Measurements from ENCODE around the gene AFG1L. TPM values are rescaled to one million over a fixed set of nuclear protein-coding genes. Genes with fewer than 3 reads are reported as not detected.

Gene AFG1L
- total RNA-seq, 1 donor: 4.0 TPM

- peaks cover 35% of the 10 kb centered on the region for H4K20me1 ChIP-seq (ENCODE audit: insufficient read depth, low read length)
These were observed 275.7 kb downstream of the AFG1L start for GRCh38 chr6:108570517-108570916.

GRCh38 chr6:108574457-108575141 is 279.7 kb downstream of the AFG1L start:
- no peak for TF ChIP-seq CTCF (IDR thresholded peaks at IDR 0.05; ENCODE audit: extremely low read depth, low read depth, low read length)
- Histone ChIP-seq H3K79me2 (ENCODE audit: insufficient read depth, low read length) (peaks cover 91% of the 10 kb centered on the region), H3K27ac (ENCODE audit: low read depth, low read length) (no peak overlapping the region), H3K4me3 (ENCODE audit: insufficient read depth, low read length) (no peak overlapping the region), H3K27me3 (ENCODE audit: insufficient read depth, low read length) (no peaks in the 10 kb centered on the region), H2AFZ (ENCODE audit: low read length) (no peak overlapping the region), H3K9me3 (ENCODE audit: low read depth, low read length) (no peaks in the 10 kb centered on the region), H3K4me1 (ENCODE audit: insufficient read depth, low read length) (peaks cover 27% of the 10 kb centered on the region), H3K4me2 (ENCODE audit: insufficient read depth, low read length) (no peak overlapping the region), H3K36me3 (ENCODE audit: insufficient read depth, low read length) (peaks cover 21% of the 10 kb centered on the region), H4K20me1 (ENCODE audit: insufficient read depth, low read length) (peaks cover 38% of the 10 kb centered on the region)
- DNase-seq (ENCODE audit: insufficient read length, low spot score, missing footprints): no peak

More at GRCh38 chr6:108570517-108570916, 275.7 kb downstream of the AFG1L start:
- Histone ChIP-seq H3K27ac (ENCODE audit: low read depth, low read length) (no peak overlapping the region), H3K4me2 (ENCODE audit: insufficient read depth, low read length) (no peak overlapping the region), H3K9me3 (ENCODE audit: low read depth, low read length) (no peaks in the 10 kb centered on the region), H3K79me2 (ENCODE audit: insufficient read depth, low read length) (peaks cover 84% of the 10 kb centered on the region), H3K27me3 (ENCODE audit: insufficient read depth, low read length) (no peaks in the 10 kb centered on the region), H2AFZ (ENCODE audit: low read length) (no peak overlapping the region), H3K4me3 (ENCODE audit: insufficient read depth, low read length) (no peak overlapping the region), H3K4me1 (ENCODE audit: insufficient read depth, low read length) (peaks cover 19% of the 10 kb centered on the region), H3K36me3 (ENCODE audit: insufficient read depth, low read length) (peaks cover 36% of the 10 kb centered on the region)
- no peak for TF ChIP-seq CTCF (IDR thresholded peaks at IDR 0.05; ENCODE audit: extremely low read depth, low read depth, low read length)
- DNase-seq (ENCODE audit: insufficient read length, low spot score, missing footprints): no peak

Small RNA genes lying within 50 kb of the gene (small RNA-seq; reads per million reads assigned to genes)
- gene AL356121.1: not detected
- not detected for gene AL391646.1
- gene RNA5SP212: not detected
- gene RNU6-1144P: not detected
- not detected for gene RNU6-770P
- gene Z98742.2: not detected

Other genes starting within 250 kb of the AFG1L start
- gene OSTM1, start 220.3 kb upstream of the AFG1L start, total RNA-seq: 36.5 and 42.3 TPM in 2 replicates
- not detected in 2 replicates for gene NR2E1, start 129.0 kb upstream of the AFG1L start, total RNA-seq
- 161 and 164 TPM in 2 replicates for gene SNX3, start 34.0 kb upstream of the AFG1L start, total RNA-seq